Measurements from ENCODE around the gene NLRP3.
"Not testable (repeated sequence)": the region's sequence is repeated elsewhere in the genome, so short reads cannot be mapped to it uniquely, and the experiment has no call there.

The NLRP3 gene

DNA sequence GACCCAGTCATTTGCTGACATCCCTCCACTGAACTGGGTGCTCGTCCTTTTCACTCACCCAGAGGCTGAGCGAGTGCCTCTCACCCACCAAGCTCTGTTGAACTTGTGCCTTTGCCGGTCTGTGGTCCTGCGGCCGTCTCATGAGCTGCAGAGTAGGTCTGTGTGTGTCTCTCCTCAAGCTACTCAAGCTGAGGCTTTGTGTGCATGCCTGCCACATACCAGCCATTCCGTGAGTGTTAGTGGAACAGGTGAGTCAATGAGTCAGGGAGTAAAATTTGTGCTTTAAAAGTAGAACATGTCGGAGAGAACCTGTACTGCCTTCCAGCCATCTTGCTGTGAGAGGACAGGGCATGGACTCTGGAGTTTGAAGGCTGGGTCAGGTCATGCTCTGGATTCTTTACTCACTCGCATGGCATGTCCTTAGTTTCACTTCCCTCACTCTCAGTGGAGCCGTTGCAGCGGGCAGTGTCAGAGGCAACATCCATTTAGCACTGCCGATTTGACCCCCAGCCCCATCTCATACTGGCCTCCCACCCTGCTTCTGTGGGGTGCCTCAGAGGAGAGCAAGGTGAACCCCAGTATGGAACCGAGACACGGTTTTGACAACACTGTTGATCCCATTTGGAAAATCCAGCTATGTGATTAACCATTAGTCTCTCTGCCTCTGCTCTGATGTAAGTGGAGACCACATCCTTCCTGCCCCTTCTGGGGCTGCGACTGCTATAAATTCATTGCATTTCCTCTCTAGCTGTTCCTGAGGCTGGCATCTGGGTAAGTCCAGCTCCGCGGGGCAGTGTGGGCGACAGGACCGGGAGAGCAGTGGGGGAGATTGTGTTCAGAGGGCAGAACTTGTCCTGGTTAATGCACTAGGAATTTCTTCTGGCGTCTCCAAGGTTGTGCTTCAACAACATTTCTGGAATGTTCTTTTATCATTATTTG is at the start of gene NLRP3:
TSS of gene NLRP3 (plus strand) at position 751 of the 939 bp plus-strand sequence. CDS start 2,628 bp downstream, outside the sequence.
- TF ChIP-seq, protein P1, sequence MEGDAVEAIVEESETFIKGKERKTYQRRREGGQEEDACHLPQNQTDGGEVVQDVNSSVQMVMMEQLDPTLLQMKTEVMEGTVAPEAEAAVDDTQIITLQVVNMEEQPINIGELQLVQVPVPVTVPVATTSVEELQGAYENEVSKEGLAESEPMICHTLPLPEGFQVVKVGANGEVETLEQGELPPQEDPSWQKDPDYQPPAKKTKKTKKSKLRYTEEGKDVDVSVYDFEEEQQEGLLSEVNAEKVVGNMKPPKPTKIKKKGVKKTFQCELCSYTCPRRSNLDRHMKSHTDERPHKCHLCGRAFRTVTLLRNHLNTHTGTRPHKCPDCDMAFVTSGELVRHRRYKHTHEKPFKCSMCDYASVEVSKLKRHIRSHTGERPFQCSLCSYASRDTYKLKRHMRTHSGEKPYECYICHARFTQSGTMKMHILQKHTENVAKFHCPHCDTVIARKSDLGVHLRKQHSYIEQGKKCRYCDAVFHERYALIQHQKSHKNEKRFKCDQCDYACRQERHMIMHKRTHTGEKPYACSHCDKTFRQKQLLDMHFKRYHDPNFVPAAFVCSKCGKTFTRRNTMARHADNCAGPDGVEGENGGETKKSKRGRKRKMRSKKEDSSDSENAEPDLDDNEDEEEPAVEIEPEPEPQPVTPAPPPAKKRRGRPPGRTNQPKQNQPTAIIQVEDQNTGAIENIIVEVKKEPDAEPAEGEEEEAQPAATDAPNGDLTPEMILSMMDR (conservative IDR thresholded peaks at IDR 0.05) = no peak
- H3K27ac ChIP-seq = no peak within 1 kb of the TSS

- H3K27ac ChIP-seq = not testable (repeated sequence)
These were observed 49.6 kb upstream of the NLRP3 start for GRCh38 chr1:247366345-247366744.

DNA sequence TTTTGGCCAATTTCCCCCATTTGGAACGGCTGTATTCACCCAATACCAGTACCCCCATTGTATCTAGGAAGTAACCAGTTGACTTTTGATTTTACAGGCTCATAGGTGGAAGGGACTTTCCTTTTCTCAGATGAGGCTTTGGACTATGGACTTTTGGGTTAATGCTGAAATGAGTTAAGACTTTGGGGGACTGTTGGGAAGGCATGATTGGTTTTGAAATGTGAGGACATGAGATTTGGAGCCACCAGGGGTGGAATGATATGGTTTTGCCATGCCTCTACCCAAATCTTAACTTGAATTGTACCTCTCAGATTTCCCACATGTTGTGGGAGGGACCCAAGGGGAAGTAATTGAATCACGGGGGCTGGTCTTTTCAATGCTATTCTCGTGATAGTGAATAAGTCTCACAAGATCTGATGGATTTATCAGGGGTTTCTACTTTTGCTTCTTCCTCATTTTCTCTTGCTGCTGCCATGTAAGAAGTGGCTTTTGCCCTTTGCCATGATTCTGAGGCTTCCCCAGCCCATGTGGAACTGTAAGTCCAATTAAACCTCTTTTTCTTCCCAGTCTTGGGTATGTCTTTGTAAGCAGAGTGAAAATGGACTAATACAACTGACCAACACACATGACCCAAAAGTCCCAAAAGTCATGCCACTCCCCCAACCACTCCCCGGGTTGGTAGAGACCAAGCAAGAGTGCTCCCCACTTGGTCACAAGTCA is 48.9 kb upstream of the NLRP3 start:
- H3K27ac ChIP-seq = no peak overlapping the region
- TF ChIP-seq, protein P1 (conservative IDR thresholded peaks at IDR 0.05) = no peak

GRCh38 chr1:247367786-247368422 is 48.1 kb upstream of the NLRP3 start:
- TF ChIP-seq, protein P1 (conservative IDR thresholded peaks at IDR 0.05) = no peak
- H3K27ac ChIP-seq = no peak overlapping the region

- TF ChIP-seq, protein P1 (conservative IDR thresholded peaks at IDR 0.05) = no peak
- no peak overlapping the region for H3K27ac ChIP-seq
These were observed 47.4 kb upstream of the NLRP3 start for GRCh38 chr1:247368490-247369145.

- H3K27ac ChIP-seq = no peak overlapping the region
- TF ChIP-seq, protein P1 (conservative IDR thresholded peaks at IDR 0.05) = no peak
These were observed 44.9 kb upstream of the NLRP3 start for GRCh38 chr1:247370786-247371732.

- TF ChIP-seq, protein P1 (conservative IDR thresholded peaks at IDR 0.05) = no peak
- no peak overlapping the region for H3K27ac ChIP-seq
These were observed 44.1 kb upstream of the NLRP3 start for GRCh38 chr1:247371801-247372259.

All from VCaP (cell line).